Skeletal muscle satellite cell (primary cell): Measurements from ENCODE around the gene SPNS2.

Source experiments
- H3K27me3 ChIP-seq: 2 replicates; pipeline ENCODE4 v1.7.0; 2013; ENCODE audit warnings: low read length; ENCODE audit not compliant: control insufficient read depth, insufficient read depth
- H3K36me3 ChIP-seq: 2 replicates; pipeline ENCODE4 v1.7.0; 2013; ENCODE audit warnings: mild to moderate bottlenecking, control low read depth, low read length; ENCODE audit not compliant: insufficient read depth
- H3K4me1 ChIP-seq: 2 replicates; pipeline ENCODE4 v1.7.0; 2013; ENCODE audit warnings: low read length; ENCODE audit not compliant: control insufficient read depth, insufficient read depth
- H3K4me2 ChIP-seq: 2 replicates; pipeline ENCODE4 v1.7.0; 2013; ENCODE audit warnings: mild to moderate bottlenecking, low read length
- H3K4me3 ChIP-seq: 2 replicates; pipeline ENCODE4 v1.7.0; 2013; ENCODE audit warnings: low read length
- H3K9ac ChIP-seq: 2 replicates; pipeline ENCODE4 v1.7.0; 2013; ENCODE audit warnings: mild to moderate bottlenecking, low read depth, low read length, moderate library complexity
- H3K9me3 ChIP-seq: replicated peaks from 2 replicates; pipeline ENCODE4 v1.7.0; 2013; ENCODE audit warnings: mild to moderate bottlenecking, control low read depth, low read length

The SPNS2 gene

GRCh38 chr17:4530799-4531730, 32.4 kb downstream of the SPNS2 start:
- Histone ChIP-seq H3K4me2 (no peak overlapping the region), H3K9ac (no peak overlapping the region), H3K36me3 (no peaks in the 10 kb centered on the region), H3K4me3 (no peak overlapping the region), H3K9me3 (no peaks in the 10 kb centered on the region), H3K4me1 (no peaks in the 10 kb centered on the region), H3K27me3 (peaks cover 53% of the 10 kb centered on the region)

- Histone ChIP-seq H3K36me3 (no peaks in the 10 kb centered on the region), H3K9me3 (no peaks in the 10 kb centered on the region), H3K27me3 (peaks cover 45% of the 10 kb centered on the region), H3K4me2 (no peak overlapping the region), H3K4me1 (no peaks in the 10 kb centered on the region), H3K4me3 (no peak overlapping the region), H3K9ac (no peak overlapping the region)
Measured at GRCh38 chr17:4531988-4532736, 33.5 kb downstream of the SPNS2 start.

- Histone ChIP-seq H3K36me3 (peaks cover 6% of the 10 kb centered on the region), H3K9me3 (no peaks in the 10 kb centered on the region), H3K27me3 (peaks cover 39% of the 10 kb centered on the region), H3K4me1 (no peaks in the 10 kb centered on the region), H3K4me2 (no peak overlapping the region), H3K4me3 (no peak overlapping the region), H3K9ac (no peak overlapping the region)
Measured at GRCh38 chr17:4532860-4533522, 34.3 kb downstream of the SPNS2 start.

- Histone ChIP-seq H3K9me3 (no peaks in the 10 kb centered on the region), H3K9ac (no peak overlapping the region), H3K27me3 (peaks cover 35% of the 10 kb centered on the region), H3K4me1 (no peaks in the 10 kb centered on the region), H3K36me3 (peaks cover 6% of the 10 kb centered on the region), H3K4me3 (no peak overlapping the region), H3K4me2 (no peak overlapping the region)
Measured at GRCh38 chr17:4533523-4534504, 35.1 kb downstream of the SPNS2 start.

GRCh38 chr17:4534515-4534914, 35.8 kb downstream of the SPNS2 start:
- Histone ChIP-seq H3K4me3 (no peak overlapping the region), H3K9ac (no peak overlapping the region)

GRCh38 chr17:4534928-4535666, 36.4 kb downstream of the SPNS2 start:
- Histone ChIP-seq H3K4me3 (no peak overlapping the region), H3K4me2 (no peak overlapping the region), H3K9me3 (no peaks in the 10 kb centered on the region), H3K36me3 (peaks cover 19% of the 10 kb centered on the region), H3K4me1 (no peaks in the 10 kb centered on the region), H3K27me3 (peaks cover 29% of the 10 kb centered on the region), H3K9ac (no peak overlapping the region)

More at GRCh38 chr17:4534515-4534914, 35.8 kb downstream of the SPNS2 start:
- Histone ChIP-seq H3K27me3 (peaks cover 34% of the 10 kb centered on the region), H3K9me3 (no peaks in the 10 kb centered on the region), H3K36me3 (peaks cover 13% of the 10 kb centered on the region), H3K4me1 (no peaks in the 10 kb centered on the region), H3K4me2 (no peak overlapping the region)

GRCh38 chr17:4535667-4536258, 37.1 kb downstream of the SPNS2 start:
- no peaks in the 10 kb centered on the region for H3K4me1 ChIP-seq
- H3K9ac ChIP-seq: no peak overlapping the region
- H3K36me3 ChIP-seq: peaks cover 25% of the 10 kb centered on the region
- no peak overlapping the region for H3K4me2 ChIP-seq
- no peaks in the 10 kb centered on the region for H3K9me3 ChIP-seq
- no peak overlapping the region for H3K4me3 ChIP-seq
- peaks cover 23% of the 10 kb centered on the region for H3K27me3 ChIP-seq

- H3K4me2 ChIP-seq: no peak overlapping the region
- H3K9me3 ChIP-seq: no peaks in the 10 kb centered on the region
- H3K4me3 ChIP-seq: no peak overlapping the region
- H3K36me3 ChIP-seq: peaks cover 29% of the 10 kb centered on the region
- no peaks in the 10 kb centered on the region for H3K4me1 ChIP-seq
- H3K27me3 ChIP-seq: peaks cover 17% of the 10 kb centered on the region
- no peak overlapping the region for H3K9ac ChIP-seq
Measured at GRCh38 chr17:4536259-4536741, 37.6 kb downstream of the SPNS2 start.

- no peaks in the 10 kb centered on the region for H3K9me3 ChIP-seq
- no peak overlapping the region for H3K4me3 ChIP-seq
- no peaks in the 10 kb centered on the region for H3K4me1 ChIP-seq
- no peak overlapping the region for H3K4me2 ChIP-seq
- peaks cover 35% of the 10 kb centered on the region for H3K36me3 ChIP-seq
- H3K27me3 ChIP-seq: peaks cover 16% of the 10 kb centered on the region
- no peak overlapping the region for H3K9ac ChIP-seq
Measured at GRCh38 chr17:4536742-4537411, 38.2 kb downstream of the SPNS2 start.
